Mucosa of descending colon (tissue), 3 donors: ENCODE results near the gene RNF225. TPM values are rescaled to one million over a fixed set of nuclear protein-coding genes. Genes with fewer than 3 reads are reported as not detected.

Experiments
- ATAC-seq: fragments of 200-7000 bp; cut with Tn5 transposase; one replicate; pipeline ENCODE4 v1.9.1; 2020; ENCODE audit warnings: mild to moderate bottlenecking, moderate library complexity
- DNase-seq, 3 donors: peaks; one replicate each; pipeline ENCODE4 v3.0.0-alpha.2; 2020
- H3K36me3 ChIP-seq: fragments of 200-600 bp; one replicate; pipeline ENCODE4 v1.8.0; 2021; ENCODE audit warnings: low read depth, mild to moderate bottlenecking
- H3K4me1 ChIP-seq: fragments of 200-600 bp; one replicate; pipeline ENCODE4 v1.8.0; 2021; ENCODE audit warnings: low read depth, mild to moderate bottlenecking
- H3K4me3 ChIP-seq: fragments of 200-600 bp; one replicate; pipeline ENCODE4 v1.8.0; 2021; ENCODE audit warnings: mild to moderate bottlenecking
- H3K9me3 ChIP-seq: fragments of 200-600 bp; one replicate; pipeline ENCODE4 v1.8.0; 2021; ENCODE audit warnings: mild to moderate bottlenecking
- CTCF ChIP-seq: fragments of 200-600 bp; IDR thresholded peaks from one replicate; pipeline ENCODE4 v1.8.0; 2022; ENCODE audit warnings: antibody characterized with exemption, mild to moderate bottlenecking
- intact Hi-C, 2 donors: fragments of 100-400 bp; cut with DNase I in 1 of 2; cut with micrococcal nuclease in 1 of 2; formaldehyde crosslinking; loops; one replicate each; pipeline versions ENCODE4 v1.11.0 to v1.11.1; 2022; cut with DNase I, micrococcal nuclease
- total RNA-seq, 3 donors: library from RNA; stranded (reverse); fragmentation: NEBNext Ultra II Directional in 2 of 3; extraction: Animal tissue kit (Norgen Biotek cat#: 25700) in 2 of 3; gene quantifications; one replicate each; pipeline versions ENCODE4 v1.2.1 to v1.2.4, GENCODE V29; 2021 to 2023
- donor health status: DM: no; HTN: no; CAD: no; lungs with moderate emphysema.
- donor health status: DM: no; HTN: no; CAD: no.
- donor health status: DM: no; HTN: yes; CAD: no.

Gene RNF225
- total RNA-seq, 3 donors from 2014 or later: not detected

GRCh38 chr19:58380037-58380661 is 15.3 kb upstream of the RNF225 start:
- Histone ChIP-seq H3K4me1 (peaks cover 13% of the 10 kb centered on the region), H3K36me3 (no peaks in the 10 kb centered on the region), H3K4me3 (peak overlapping the region; percentile 48), H3K9me3 (no peaks in the 10 kb centered on the region)
- intact Hi-C loops: no loop called here
- peak; percentile 27 for ATAC-seq
- TF ChIP-seq CTCF: no peak
- no peak for DNase-seq

- Histone ChIP-seq H3K9me3 (no peaks in the 10 kb centered on the region), H3K4me3 (peak within 1 kb of the TSS; percentile 48), H3K4me1 (peaks cover 19% of the 10 kb centered on the region), H3K36me3 (no peaks in the 10 kb centered on the region)
- intact Hi-C loops: no loop called here
- no peak for TF ChIP-seq CTCF
- ATAC-seq (peak; percentile 93), DNase-seq (peak; percentile 98 to 100 (median 99))
Observed at GRCh38 chr19:58380662-58381459, 14.6 kb upstream of the RNF225 start, which contains the start of gene ZNF837. TSS of gene ZNF837 (minus strand) at chr19:58381030. CDS start at chr19:58369332, 11,698 bp downstream.

GRCh38 chr19:58381460-58382212 is 13.8 kb upstream of the RNF225 start:
- Histone ChIP-seq H3K4me3 (peak overlapping the region; percentile 48), H3K36me3 (no peaks in the 10 kb centered on the region), H3K9me3 (no peaks in the 10 kb centered on the region), H3K4me1 (peaks cover 21% of the 10 kb centered on the region)
- TF ChIP-seq CTCF: no peak
- DNase-seq (peak in 1 of 3 donors; percentile 32), ATAC-seq (no peak)
- intact Hi-C loops: no loop called here

GRCh38 chr19:58382997-58383603 is 12.4 kb upstream of the RNF225 start:
- ATAC-seq: no peak
- TF ChIP-seq CTCF: no peak
- H3K36me3 ChIP-seq: no peaks in the 10 kb centered on the region
- H3K9me3 ChIP-seq: no peaks in the 10 kb centered on the region
- H3K4me3 ChIP-seq: no peak overlapping the region
- peaks cover 28% of the 10 kb centered on the region for H3K4me1 ChIP-seq
- intact Hi-C loops: no loop called here
- no peak for DNase-seq

- Histone ChIP-seq H3K36me3 (no peaks in the 10 kb centered on the region), H3K4me3 (no peak overlapping the region), H3K9me3 (no peaks in the 10 kb centered on the region), H3K4me1 (peaks cover 20% of the 10 kb centered on the region)
- DNase-seq (no peak), ATAC-seq (no peak)
- intact Hi-C loops: no loop called here
- TF ChIP-seq CTCF: no peak
Observed at GRCh38 chr19:58385313-58385890, 10.1 kb upstream of the RNF225 start.
